ENCODE measurements around the gene MOB4. TPM values are rescaled to one million over a fixed set of nuclear protein-coding genes. Genes with fewer than 3 reads are reported as not detected.

Gene MOB4
- polyA plus RNA-seq, 1 of the 3 experiments (the other 2 are of a cell fraction): 22.0 TPM

DNA sequence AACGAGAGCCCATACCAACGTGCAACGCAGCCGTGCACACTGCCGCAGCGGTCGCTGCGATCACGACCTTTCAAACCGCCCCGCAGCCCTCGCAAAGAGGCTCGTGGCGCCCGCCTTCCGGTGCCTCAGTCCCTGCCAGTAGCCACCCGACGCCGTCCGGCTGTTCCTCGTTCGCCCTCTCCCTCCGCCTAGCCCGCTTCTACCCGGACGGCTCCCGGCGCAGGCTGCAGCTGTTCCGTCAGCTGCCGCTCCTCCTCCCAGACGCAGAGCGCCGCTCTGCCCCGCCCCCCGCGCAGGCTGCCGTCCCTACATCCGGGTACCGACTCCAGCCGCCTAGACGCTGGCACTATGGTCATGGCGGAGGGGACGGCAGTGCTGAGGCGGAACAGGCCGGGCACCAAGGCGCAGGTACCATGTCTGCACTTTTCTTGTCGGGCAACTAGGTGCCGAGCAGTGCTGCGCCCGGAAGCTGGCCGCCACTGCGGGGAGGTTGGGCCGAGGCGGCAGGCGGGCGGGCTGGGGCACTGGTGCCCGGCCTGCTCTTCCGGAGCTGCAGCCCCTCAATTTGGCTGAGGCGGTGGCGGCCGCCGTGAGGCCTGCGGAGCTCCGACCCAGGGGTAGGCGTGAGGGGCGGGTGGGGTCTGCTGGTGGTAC lies at the start of gene MOB4 (continued):
- TF ChIP-seq TAF1 (IDR thresholded peaks at IDR 0.05; ENCODE audit: borderline replicate concordance, low read depth, low read length) (peak; percentile 94), NFIC (IDR thresholded peaks at IDR 0.05; ENCODE audit: borderline replicate concordance) (no peak), EZH2phosphoT487 (IDR thresholded peaks at IDR 0.05; ENCODE audit: borderline replicate concordance, low read depth) (no peak), CHD2 (IDR thresholded peaks at IDR 0.05; ENCODE audit: low read length, partially characterized antibody) (peak; percentile 76), RXRA (IDR thresholded peaks at IDR 0.05; ENCODE audit: borderline replicate concordance, low read depth) (no peak; the same call in 1 of the 2 replicates), SMC3 (IDR thresholded peaks at IDR 0.05; ENCODE audit: low read depth, low read length) (0 out of 2 replicates have a peak, but pooled peaks have one; percentile 3), TEAD4 (IDR thresholded peaks at IDR 0.05; ENCODE audit: borderline replicate concordance, insufficient read depth) (no peak), JUND (IDR thresholded peaks at IDR 0.05) (no peak), NRF1 (IDR thresholded peaks at IDR 0.05; ENCODE audit: low read depth, low read length) (peak; percentile 76)
- TF ChIP-seq, protein P1, sequence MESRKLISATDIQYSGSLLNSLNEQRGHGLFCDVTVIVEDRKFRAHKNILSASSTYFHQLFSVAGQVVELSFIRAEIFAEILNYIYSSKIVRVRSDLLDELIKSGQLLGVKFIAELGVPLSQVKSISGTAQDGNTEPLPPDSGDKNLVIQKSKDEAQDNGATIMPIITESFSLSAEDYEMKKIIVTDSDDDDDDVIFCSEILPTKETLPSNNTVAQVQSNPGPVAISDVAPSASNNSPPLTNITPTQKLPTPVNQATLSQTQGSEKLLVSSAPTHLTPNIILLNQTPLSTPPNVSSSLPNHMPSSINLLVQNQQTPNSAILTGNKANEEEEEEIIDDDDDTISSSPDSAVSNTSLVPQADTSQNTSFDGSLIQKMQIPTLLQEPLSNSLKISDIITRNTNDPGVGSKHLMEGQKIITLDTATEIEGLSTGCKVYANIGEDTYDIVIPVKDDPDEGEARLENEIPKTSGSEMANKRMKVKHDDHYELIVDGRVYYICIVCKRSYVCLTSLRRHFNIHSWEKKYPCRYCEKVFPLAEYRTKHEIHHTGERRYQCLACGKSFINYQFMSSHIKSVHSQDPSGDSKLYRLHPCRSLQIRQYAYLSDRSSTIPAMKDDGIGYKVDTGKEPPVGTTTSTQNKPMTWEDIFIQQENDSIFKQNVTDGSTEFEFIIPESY (IDR thresholded peaks at IDR 0.05; ENCODE audit: borderline replicate concordance, low read depth): peak; percentile 94

DNA sequence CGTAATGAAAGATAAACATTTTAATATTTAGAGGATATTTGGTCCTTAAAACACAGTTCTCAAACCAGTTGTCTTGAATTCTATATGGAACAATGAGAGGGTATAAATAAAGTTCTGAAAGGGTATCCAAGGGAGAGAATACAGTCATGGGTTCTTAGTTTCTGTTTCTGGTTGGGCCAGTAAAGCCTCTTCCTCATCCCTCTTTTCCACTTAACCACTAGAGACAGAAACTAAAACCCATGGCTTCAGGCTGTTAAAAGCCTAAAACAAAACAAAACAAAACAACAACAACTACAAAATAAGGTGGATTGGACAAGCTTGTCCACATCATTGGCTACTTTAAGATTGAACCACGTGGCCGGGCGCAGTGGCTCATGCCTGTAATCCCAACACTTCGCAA lies 43.7 kb upstream of the MOB4 start:
- Histone ChIP-seq H3K9me2 (no peaks in the 10 kb centered on the region), H3K79me2 (ENCODE audit: insufficient read depth) (peaks cover 22% of the 10 kb centered on the region), H3K27ac (ENCODE audit: low read depth in 2 of 2, low read length in 1 of 2) (no peak overlapping the region), H2AFZ (ENCODE audit: low read depth) (no peak overlapping the region), H3K4me2 (no peak overlapping the region), H3K36me3 (replicated peaks in 1 of 2; ENCODE audit: control insufficient read depth in 1 of 2, insufficient read depth in 2 of 2, low read length in 1 of 2) (peaks cover 35 to 74% of the 10 kb centered on the region in 2 experiments), H3K27me3 (ENCODE audit: insufficient read depth) (no peaks in the 10 kb centered on the region), H4K20me1 (ENCODE audit: insufficient read depth) (no peaks in the 10 kb centered on the region), H3K9ac (no peak overlapping the region), H3K4me3 (ENCODE audit: low read depth in 2 of 2, low read length in 1 of 2) (no peak overlapping the region), H3K4me1 (ENCODE audit: control insufficient read depth in 1 of 2, insufficient read depth in 2 of 2, low read depth in 1 of 2, low read length in 1 of 2) (no peaks in the 10 kb centered on the region), H3F3A (replicated peaks; ENCODE audit: insufficient read depth) (peaks cover 13% of the 10 kb centered on the region), H3K9me3 (no peaks in the 10 kb centered on the region)
- ChIA-PET CTCF (no interaction called here), POLR2A (no interaction called here)
- no peak for DNase-seq
- WGBS (ENCODE audit: low lambda C conversion rate): 97% methylated on average over 5 of the region's 5 CpGs
- TF ChIP-seq YY1 (IDR thresholded peaks at IDR 0.05; ENCODE audit: low read depth): no peak
- TF ChIP-seq CHD2 (IDR thresholded peaks at IDR 0.05; ENCODE audit: low read length, partially characterized antibody): no peak
- TF ChIP-seq EP300 (IDR thresholded peaks at IDR 0.05; ENCODE audit: borderline replicate concordance in 1 of 2, low read depth in 1 of 2, low read length in 1 of 2): no peak
- no peak for TF ChIP-seq FOXJ3 (CRISPR knock-in tag; IDR thresholded peaks at IDR 0.05)
- TF ChIP-seq, protein P2, sequence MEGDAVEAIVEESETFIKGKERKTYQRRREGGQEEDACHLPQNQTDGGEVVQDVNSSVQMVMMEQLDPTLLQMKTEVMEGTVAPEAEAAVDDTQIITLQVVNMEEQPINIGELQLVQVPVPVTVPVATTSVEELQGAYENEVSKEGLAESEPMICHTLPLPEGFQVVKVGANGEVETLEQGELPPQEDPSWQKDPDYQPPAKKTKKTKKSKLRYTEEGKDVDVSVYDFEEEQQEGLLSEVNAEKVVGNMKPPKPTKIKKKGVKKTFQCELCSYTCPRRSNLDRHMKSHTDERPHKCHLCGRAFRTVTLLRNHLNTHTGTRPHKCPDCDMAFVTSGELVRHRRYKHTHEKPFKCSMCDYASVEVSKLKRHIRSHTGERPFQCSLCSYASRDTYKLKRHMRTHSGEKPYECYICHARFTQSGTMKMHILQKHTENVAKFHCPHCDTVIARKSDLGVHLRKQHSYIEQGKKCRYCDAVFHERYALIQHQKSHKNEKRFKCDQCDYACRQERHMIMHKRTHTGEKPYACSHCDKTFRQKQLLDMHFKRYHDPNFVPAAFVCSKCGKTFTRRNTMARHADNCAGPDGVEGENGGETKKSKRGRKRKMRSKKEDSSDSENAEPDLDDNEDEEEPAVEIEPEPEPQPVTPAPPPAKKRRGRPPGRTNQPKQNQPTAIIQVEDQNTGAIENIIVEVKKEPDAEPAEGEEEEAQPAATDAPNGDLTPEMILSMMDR (IDR thresholded peaks at IDR 0.05): no peak
- TF ChIP-seq TCF12 (IDR thresholded peaks at IDR 0.05): no peak
- TF ChIP-seq, protein P3, sequence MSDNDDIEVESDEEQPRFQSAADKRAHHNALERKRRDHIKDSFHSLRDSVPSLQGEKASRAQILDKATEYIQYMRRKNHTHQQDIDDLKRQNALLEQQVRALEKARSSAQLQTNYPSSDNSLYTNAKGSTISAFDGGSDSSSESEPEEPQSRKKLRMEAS (IDR thresholded peaks at IDR 0.05; ENCODE audit: low read depth): no peak
- TF ChIP-seq, protein P4, sequence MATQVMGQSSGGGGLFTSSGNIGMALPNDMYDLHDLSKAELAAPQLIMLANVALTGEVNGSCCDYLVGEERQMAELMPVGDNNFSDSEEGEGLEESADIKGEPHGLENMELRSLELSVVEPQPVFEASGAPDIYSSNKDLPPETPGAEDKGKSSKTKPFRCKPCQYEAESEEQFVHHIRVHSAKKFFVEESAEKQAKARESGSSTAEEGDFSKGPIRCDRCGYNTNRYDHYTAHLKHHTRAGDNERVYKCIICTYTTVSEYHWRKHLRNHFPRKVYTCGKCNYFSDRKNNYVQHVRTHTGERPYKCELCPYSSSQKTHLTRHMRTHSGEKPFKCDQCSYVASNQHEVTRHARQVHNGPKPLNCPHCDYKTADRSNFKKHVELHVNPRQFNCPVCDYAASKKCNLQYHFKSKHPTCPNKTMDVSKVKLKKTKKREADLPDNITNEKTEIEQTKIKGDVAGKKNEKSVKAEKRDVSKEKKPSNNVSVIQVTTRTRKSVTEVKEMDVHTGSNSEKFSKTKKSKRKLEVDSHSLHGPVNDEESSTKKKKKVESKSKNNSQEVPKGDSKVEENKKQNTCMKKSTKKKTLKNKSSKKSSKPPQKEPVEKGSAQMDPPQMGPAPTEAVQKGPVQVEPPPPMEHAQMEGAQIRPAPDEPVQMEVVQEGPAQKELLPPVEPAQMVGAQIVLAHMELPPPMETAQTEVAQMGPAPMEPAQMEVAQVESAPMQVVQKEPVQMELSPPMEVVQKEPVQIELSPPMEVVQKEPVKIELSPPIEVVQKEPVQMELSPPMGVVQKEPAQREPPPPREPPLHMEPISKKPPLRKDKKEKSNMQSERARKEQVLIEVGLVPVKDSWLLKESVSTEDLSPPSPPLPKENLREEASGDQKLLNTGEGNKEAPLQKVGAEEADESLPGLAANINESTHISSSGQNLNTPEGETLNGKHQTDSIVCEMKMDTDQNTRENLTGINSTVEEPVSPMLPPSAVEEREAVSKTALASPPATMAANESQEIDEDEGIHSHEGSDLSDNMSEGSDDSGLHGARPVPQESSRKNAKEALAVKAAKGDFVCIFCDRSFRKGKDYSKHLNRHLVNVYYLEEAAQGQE (IDR thresholded peaks at IDR 0.05; ENCODE audit: low read depth, low read length): no peak
- TF ChIP-seq FOXM1 (IDR thresholded peaks at IDR 0.05; ENCODE audit: low read depth): no peak
- no peak for TF ChIP-seq RAD21 (IDR thresholded peaks at IDR 0.05; ENCODE audit: low read length)
- TF ChIP-seq MEF2A (IDR thresholded peaks at IDR 0.05; ENCODE audit: borderline replicate concordance, low read depth): no peak
- TF ChIP-seq JUND (IDR thresholded peaks at IDR 0.05): no peak
- TF ChIP-seq, protein P1 (IDR thresholded peaks at IDR 0.05; ENCODE audit: borderline replicate concordance, low read depth): no peak
